GM10248 (cell line): ENCODE data around the gene NCOA6.
A peak's percentile ranks its signal among the peaks of the same experiment; 100 is the strongest.

Experiments used
- CTCF ChIA-PET: fragments of 300-600 bp; sonication (Branson Sonifier 250); formaldehyde crosslinking; extraction: SDS; loops from one replicate; lab custom pipeline; 2021; ENCODE audit warnings: antibody characterized with exemption; lab: Yijun Ruan, JAX
- POLR2A ChIA-PET: fragments of 350-650 bp; sonication (Branson Sonifier 250); formaldehyde crosslinking; extraction: SDS; loops from one replicate; lab custom pipeline; 2020; ENCODE audit warnings: antibody characterized with exemption; lab: Yijun Ruan, JAX
- DNase-seq: peaks from one replicate; pipeline ENCODE4 v3.0.0; 2012; ENCODE audit errors: extremely low spot score
- CTCF ChIP-seq: IDR thresholded peaks from 2 replicates; pipeline ENCODE4 v1.5.1; 2012; ENCODE audit warnings: mild to moderate bottlenecking, low read depth; ENCODE audit errors: extremely low read depth, missing control alignments, control extremely low read depth

NCOA6 gene

GRCh38 chr20:34680586-34681175, 144.8 kb downstream of the NCOA6 start:
- ChIA-PET POLR2A (no interaction called here), CTCF (interaction anchor here (0.7 to 1.7 kb wide), 8 partner anchors 9 to 368 kb away, joined by 3 to 4 read pairs (median 4); partner anchors contain the start of gene MAP1LC3A)
- no peak for TF ChIP-seq CTCF
- no peak for DNase-seq

GRCh38 chr20:34676642-34677373, 148.6 kb downstream of the NCOA6 start, which contains the start of gene PIGU:
Gene PIGU (minus strand): TSS chr20:34677092. CDS start chr20:34677085, 7 bp downstream.
- CTCF ChIA-PET: interaction anchor here (0.8 to 1.6 kb wide), 4 partner anchors 13 to 117 kb away, joined by 3 to 8 read pairs (median 4); no protein-coding TSS in a partner anchor
- POLR2A ChIA-PET: no interaction called here
- DNase-seq: peak; percentile 94
- no peak for TF ChIP-seq CTCF

GRCh38 chr20:34675993-34676641, 149.3 kb downstream of the NCOA6 start:
- ChIA-PET CTCF (interaction anchor here (0.9 to 1.0 kb wide), 3 partner anchors 9 to 94 kb away, joined by 3 to 4 read pairs (median 3); no protein-coding TSS in a partner anchor), POLR2A (no interaction called here)

GRCh38 chr20:34675561-34675960, 149.9 kb downstream of the NCOA6 start:
- no peak for DNase-seq
- ChIA-PET CTCF (interaction anchor here (0.9 to 1.0 kb wide), 2 partner anchors 8 to 12 kb away, joined by 3 to 4 read pairs; no protein-coding TSS in a partner anchor), POLR2A (no interaction called here)
- no peak for TF ChIP-seq CTCF

More at GRCh38 chr20:34675993-34676641, 149.3 kb downstream of the NCOA6 start:
- DNase-seq: no peak
- TF ChIP-seq CTCF: no peak

GRCh38 chr20:34673412-34673811, 152.0 kb downstream of the NCOA6 start:
- CTCF ChIA-PET: interaction anchor here (1.4 to 1.7 kb wide), 2 partner anchors 9 to 22 kb away, joined by 5 read pairs; no protein-coding TSS in a partner anchor

More at GRCh38 chr20:34673412-34673811, 152.0 kb downstream of the NCOA6 start:
- POLR2A ChIA-PET: no interaction called here
- TF ChIP-seq CTCF: no peak
- DNase-seq: no peak
